HCT116 (cell line): ENCODE data around the gene ERAL1. TPM values are rescaled to one million over a fixed set of nuclear protein-coding genes. Genes with fewer than 3 reads are reported as not detected.
A peak's percentile ranks its signal among the peaks of the same experiment; 100 is the strongest.

Experiments used
- ATAC-seq: fragments of 200-7000 bp; cut with Tn5 transposase; 2 replicates; pipeline ENCODE4 v1.9.1; 2020; ENCODE audit warnings: mild to moderate bottlenecking, moderate library complexity
- BruUV-seq: library from RNA; stranded (reverse); fragments of 400-500 nt; replicated peaks from 2 replicates; lab custom pipeline; 2021; lab: Mats Ljungman, UMichigan
- CTCF ChIA-PET: fragments of 300-600 bp; sonication (Branson Sonifier 250); formaldehyde crosslinking; loops from one replicate; lab custom pipeline; 2021; ENCODE audit warnings: antibody characterized with exemption; lab: Charles Lee
- POLR2A ChIA-PET: fragments of 300-600, 350-600 bp; sonication (Branson Sonifier 250); formaldehyde crosslinking; loops from one replicate; lab custom pipeline; 2021; ENCODE audit warnings: antibody characterized with exemption; lab: Charles Lee
- RAD21 ChIA-PET, 2 experiments: fragments of 300-600 bp; sonication (Branson Sonifier 250); formaldehyde crosslinking; loops; one replicate each; lab custom pipeline; 2023; ENCODE audit warnings: low total read pairs in 2 of 2; ENCODE audit not compliant: uncharacterized antibody in 2 of 2, unreplicated experiment in 2 of 2, low non-redundant PET in 1 of 2; lab: Charles Lee
- DNase-seq: peaks from one replicate; pipeline ENCODE4 v3.0.0-alpha.2; 2010; ENCODE audit warnings: low read depth, low spot score
- H2AFZ ChIP-seq: fragments of 200-600 bp; shearing (Covaris generic), sonication (generic); 2 replicates; pipeline ENCODE4 v1.6.1; 2017; ENCODE audit warnings: low read depth, mixed run types, mixed read lengths, antibody characterized with exemption, low read length; ENCODE audit not compliant: poor library complexity, severe bottlenecking
- H3K27ac ChIP-seq: 2 replicates; pipeline ENCODE4 v1.5.1; 2012; ENCODE audit warnings: low read depth, low read length
- H3K27me3 ChIP-seq: fragments of 200-600 bp; sonication (generic); 2 replicates; pipeline ENCODE4 v1.6.1; 2016; ENCODE audit warnings: mixed run types, low read length, mixed read lengths; ENCODE audit not compliant: insufficient read depth
- H3K36me3 ChIP-seq, 2 experiments: fragments of 200-500 bp in 1 of 2; fragments of 200-600 bp in 1 of 2; sonication (Bioruptor generic) in 1 of 2; sonication (generic) in 1 of 2; 2 replicates each; pipeline versions ENCODE4 v1.5.1 to v1.6.1; 2014 to 2016; ENCODE audit warnings: low read length in 2 of 2, inconsistent platforms in 1 of 2, mixed read lengths in 1 of 2, mixed run types in 1 of 2; ENCODE audit not compliant: insufficient read depth in 2 of 2, control insufficient read depth in 1 of 2
- H3K4me1 ChIP-seq, 2 experiments: fragments of 200-600 bp in 1 of 2; sonication (generic) in 1 of 2; 2 replicates each; pipeline versions ENCODE4 v1.5.1 to v1.6.1; 2012 to 2017; ENCODE audit warnings: low read length in 2 of 2, inconsistent platforms in 1 of 2, mild to moderate bottlenecking in 1 of 2, mixed read lengths in 1 of 2, mixed run types in 1 of 2, moderate library complexity in 1 of 2; ENCODE audit not compliant: insufficient read depth in 2 of 2, control insufficient read depth in 1 of 2
- H3K4me2 ChIP-seq: fragments of 200-600 bp; sonication (generic); 2 replicates; pipeline ENCODE4 v1.6.1; 2017; ENCODE audit warnings: mixed run types, low read length, mixed read lengths
- H3K4me3 ChIP-seq, 2 experiments: fragments of 200-600 bp in 1 of 2; sonication (generic) in 1 of 2; replicated peaks in 1 of 2; 2 replicates each; pipeline ENCODE4 v1.5.1; 2011 to 2016; ENCODE audit warnings: low read length in 2 of 2, control low read depth in 1 of 2, low read depth in 1 of 2, mild to moderate bottlenecking in 1 of 2, mixed read lengths in 1 of 2, mixed run types in 1 of 2
- H3K79me2 ChIP-seq: fragments of 200-600 bp; sonication (generic); 2 replicates; pipeline ENCODE4 v1.6.1; 2017; ENCODE audit warnings: mild to moderate bottlenecking, mixed run types, low read length, moderate library complexity, mixed read lengths; ENCODE audit not compliant: insufficient read depth
- H3K9ac ChIP-seq: fragments of 200-600 bp; sonication (generic); 2 replicates; pipeline ENCODE4 v1.6.1; 2016; ENCODE audit warnings: low read length, mixed read lengths
- H3K9me2 ChIP-seq: fragments of 200-600 bp; sonication (generic), shearing (Covaris generic); 2 replicates; pipeline ENCODE4 v1.6.1; 2017; ENCODE audit warnings: mixed run types, mild to moderate bottlenecking, moderate library complexity; ENCODE audit not compliant: insufficient read depth
- H3K9me3 ChIP-seq, 2 experiments: fragments of 200-500 bp in 1 of 2; fragments of 200-600 bp in 1 of 2; sonication (Bioruptor generic) in 1 of 2; sonication (generic) in 1 of 2; 2 replicates each; pipeline ENCODE4 v1.6.1; 2014 to 2017; ENCODE audit warnings: low read length in 2 of 2, mixed read lengths in 2 of 2, inconsistent platforms in 1 of 2, low read depth in 1 of 2, mild to moderate bottlenecking in 1 of 2, mixed run types in 1 of 2, moderate library complexity in 1 of 2; ENCODE audit not compliant: control insufficient read depth in 1 of 2, insufficient read depth in 1 of 2
- H4K20me1 ChIP-seq: fragments of 200-600 bp; sonication (generic), shearing (Covaris generic); 2 replicates; pipeline ENCODE4 v1.6.1; 2017; ENCODE audit warnings: mixed run types, mild to moderate bottlenecking, moderate library complexity; ENCODE audit not compliant: insufficient read depth
- CBX3 ChIP-seq: IDR thresholded peaks from 2 replicates; pipeline ENCODE4 v1.6.1; 2012; ENCODE audit warnings: low read depth
- EGR1 ChIP-seq: IDR thresholded peaks from 2 replicates; pipeline ENCODE4 v1.6.1; 2012; ENCODE audit warnings: low read depth
- ELF1 ChIP-seq: IDR thresholded peaks from 2 replicates; pipeline ENCODE4 v1.6.1; 2012; ENCODE audit warnings: low read depth, borderline replicate concordance
- EZH2 ChIP-seq: fragments of 200-600 bp; sonication (generic); IDR thresholded peaks from 2 replicates; pipeline ENCODE4 v1.6.1; 2017; ENCODE audit warnings: antibody characterized with exemption, mixed run types
- EZH2phosphoT487 ChIP-seq: fragments of 200-600 bp; IDR thresholded peaks from 2 replicates; pipeline ENCODE4 v1.6.1; 2018; ENCODE audit warnings: antibody characterized with exemption, borderline replicate concordance
- FOSL1 ChIP-seq: IDR thresholded peaks from 2 replicates; pipeline ENCODE4 v1.6.1; 2012; ENCODE audit warnings: low read depth
- JUND ChIP-seq: IDR thresholded peaks from 2 replicates; pipeline ENCODE4 v1.6.1; 2012
- POLR2A ChIP-seq: IDR thresholded peaks from 2 replicates; pipeline ENCODE4 v1.7.0; 2011; ENCODE audit warnings: borderline replicate concordance; ENCODE audit not compliant: insufficient read depth, insufficient read length; ENCODE audit errors: extremely low read depth
- RAD21 ChIP-seq: IDR thresholded peaks from 2 replicates; pipeline ENCODE4 v1.6.1; 2012; ENCODE audit warnings: low read depth, mild to moderate bottlenecking
- SIN3A ChIP-seq: IDR thresholded peaks from 2 replicates; pipeline ENCODE4 v1.6.1; 2012; ENCODE audit warnings: low read depth
- SP1 ChIP-seq: IDR thresholded peaks from 2 replicates; pipeline ENCODE4 v1.6.1; 2012; ENCODE audit warnings: low read depth
- SRF ChIP-seq: IDR thresholded peaks from 2 replicates; pipeline ENCODE4 v1.6.1; 2012; ENCODE audit warnings: low read depth
- TCF7L2 ChIP-seq: IDR thresholded peaks from 2 replicates; pipeline ENCODE4 v1.7.0; 2011; ENCODE audit warnings: borderline replicate concordance, inconsistent platforms; ENCODE audit not compliant: insufficient read depth, insufficient read length; ENCODE audit errors: extremely low read depth
- YY1 ChIP-seq: IDR thresholded peaks from 2 replicates; pipeline ENCODE4 v1.6.1; 2011; ENCODE audit warnings: low read length, low read depth, moderate library complexity, mild to moderate bottlenecking; ENCODE audit not compliant: insufficient replicate concordance; ENCODE audit errors: extremely low read depth
- ZFX ChIP-seq: fragments of 450-650 bp; IDR thresholded peaks from 2 replicates; pipeline ENCODE4 v1.6.1; 2017
- ZNF274 ChIP-seq: fragments of 200-500 bp; sonication (Bioruptor generic); IDR thresholded peaks from 2 replicates; pipeline ENCODE4 v1.6.1; 2014; ENCODE audit warnings: mild to moderate bottlenecking, low read depth, low read length, inconsistent platforms
- intact Hi-C: fragments of 100-400 bp; cut with micrococcal nuclease; formaldehyde crosslinking; loops from 2 replicates; pipeline ENCODE4 v1.10.0; 2022
- total RNA-seq: library from RNA; stranded (reverse); gene quantifications from one replicate; pipeline ENCODE4 v1.2.1, GENCODE V29; 2021; ENCODE audit not compliant: unreplicated experiment
- TF ChIP-seq, protein P1 (sequence below): IDR thresholded peaks from 2 replicates; pipeline ENCODE4 v1.6.1; 2012
- TF ChIP-seq, protein P2 (sequence below): IDR thresholded peaks from 2 replicates; pipeline ENCODE4 v1.6.1; 2011; ENCODE audit warnings: mild to moderate bottlenecking, low read length, moderate library complexity; ENCODE audit not compliant: insufficient replicate concordance; ENCODE audit errors: extremely low read depth
- TF ChIP-seq, protein P3 (sequence below): IDR thresholded peaks from 2 replicates; pipeline ENCODE4 v1.6.1; 2012; ENCODE audit warnings: low read depth
- TF ChIP-seq, protein P4 (sequence below), 3 experiments: fragments of 200-600 bp in 1 of 3; sonication (generic) in 1 of 3; IDR thresholded peaks in 2 of 3; conservative IDR thresholded peaks in 1 of 3; 2 replicates each; pipeline ENCODE4 v1.5.1; 2012 to 2017; ENCODE audit warnings: low read depth in 2 of 3, low read length in 2 of 3, antibody characterized with exemption in 1 of 3, borderline replicate concordance in 1 of 3, control low read depth in 1 of 3, mild to moderate bottlenecking in 1 of 3, mixed read lengths in 1 of 3, mixed run types in 1 of 3, moderate library complexity in 1 of 3; ENCODE audit not compliant: insufficient read depth in 1 of 3

The ERAL1 gene
- total RNA-seq, 1 experiment from 2014 or later: 52.0 TPM

DNA sequence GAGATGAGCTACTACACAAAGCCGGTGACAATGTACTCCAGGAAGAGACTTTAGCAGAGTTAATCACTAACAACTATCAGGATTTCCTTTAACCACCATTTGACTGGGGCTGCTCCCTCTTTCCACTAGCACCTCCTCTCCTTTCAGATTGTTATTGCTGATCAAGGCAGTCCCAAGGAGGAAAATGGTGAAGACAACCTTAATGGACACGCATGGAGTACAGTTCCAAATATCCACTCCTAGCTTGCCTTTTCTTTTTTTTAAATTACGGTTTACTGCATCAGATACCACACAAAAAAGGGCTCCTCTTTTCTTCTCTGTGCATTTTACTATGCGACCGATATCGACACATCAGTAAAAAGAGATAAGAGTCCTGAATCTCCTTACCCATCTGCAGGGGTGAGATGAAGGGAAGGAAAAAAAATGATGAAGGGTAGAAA lies 43.1 kb upstream of the ERAL1 start:
- TSS peak; percentile 66 for BruUV-seq
- H3K9ac ChIP-seq: peak overlapping the region; percentile 91
- no peaks in the 10 kb centered on the region for H3K9me3 ChIP-seq
- H3K4me3 ChIP-seq: peak overlapping the region; percentile 90 to 91
- H3K79me2 ChIP-seq: peaks cover 75% of the 10 kb centered on the region
- CTCF ChIA-PET: interaction anchor here (1.0 to 1.2 kb wide), 2 partner anchors 48 to 85 kb away, joined by 3 to 5 read pairs; no protein-coding TSS in a partner anchor
- ATAC-seq: no peak
- H3K4me1 ChIP-seq: peaks cover 55 to 61% of the 10 kb centered on the region in 2 experiments
- no peak overlapping the region for H2AFZ ChIP-seq
- POLR2A ChIA-PET: no interaction called here
- peak; percentile 15 for DNase-seq
- no peaks in the 10 kb centered on the region for H3K9me2 ChIP-seq
- H3K27me3 ChIP-seq: no peaks in the 10 kb centered on the region
- RAD21 ChIA-PET: no interaction called here
- TF ChIP-seq POLR2A: no peak
- TF ChIP-seq SRF: no peak
- TF ChIP-seq ZFX: no peak
- TF ChIP-seq EGR1: no peak
- TF ChIP-seq, protein P1, sequence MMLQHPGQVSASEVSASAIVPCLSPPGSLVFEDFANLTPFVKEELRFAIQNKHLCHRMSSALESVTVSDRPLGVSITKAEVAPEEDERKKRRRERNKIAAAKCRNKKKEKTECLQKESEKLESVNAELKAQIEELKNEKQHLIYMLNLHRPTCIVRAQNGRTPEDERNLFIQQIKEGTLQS: no peak
- TF ChIP-seq EZH2: no peak
- no peak for TF ChIP-seq YY1
- TF ChIP-seq RAD21: no peak
- TF ChIP-seq, protein P2, sequence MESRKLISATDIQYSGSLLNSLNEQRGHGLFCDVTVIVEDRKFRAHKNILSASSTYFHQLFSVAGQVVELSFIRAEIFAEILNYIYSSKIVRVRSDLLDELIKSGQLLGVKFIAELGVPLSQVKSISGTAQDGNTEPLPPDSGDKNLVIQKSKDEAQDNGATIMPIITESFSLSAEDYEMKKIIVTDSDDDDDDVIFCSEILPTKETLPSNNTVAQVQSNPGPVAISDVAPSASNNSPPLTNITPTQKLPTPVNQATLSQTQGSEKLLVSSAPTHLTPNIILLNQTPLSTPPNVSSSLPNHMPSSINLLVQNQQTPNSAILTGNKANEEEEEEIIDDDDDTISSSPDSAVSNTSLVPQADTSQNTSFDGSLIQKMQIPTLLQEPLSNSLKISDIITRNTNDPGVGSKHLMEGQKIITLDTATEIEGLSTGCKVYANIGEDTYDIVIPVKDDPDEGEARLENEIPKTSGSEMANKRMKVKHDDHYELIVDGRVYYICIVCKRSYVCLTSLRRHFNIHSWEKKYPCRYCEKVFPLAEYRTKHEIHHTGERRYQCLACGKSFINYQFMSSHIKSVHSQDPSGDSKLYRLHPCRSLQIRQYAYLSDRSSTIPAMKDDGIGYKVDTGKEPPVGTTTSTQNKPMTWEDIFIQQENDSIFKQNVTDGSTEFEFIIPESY: no peak
- no peak for TF ChIP-seq ZNF274
- no peak for TF ChIP-seq FOSL1
- TF ChIP-seq CBX3: no peak
- TF ChIP-seq, protein P3, sequence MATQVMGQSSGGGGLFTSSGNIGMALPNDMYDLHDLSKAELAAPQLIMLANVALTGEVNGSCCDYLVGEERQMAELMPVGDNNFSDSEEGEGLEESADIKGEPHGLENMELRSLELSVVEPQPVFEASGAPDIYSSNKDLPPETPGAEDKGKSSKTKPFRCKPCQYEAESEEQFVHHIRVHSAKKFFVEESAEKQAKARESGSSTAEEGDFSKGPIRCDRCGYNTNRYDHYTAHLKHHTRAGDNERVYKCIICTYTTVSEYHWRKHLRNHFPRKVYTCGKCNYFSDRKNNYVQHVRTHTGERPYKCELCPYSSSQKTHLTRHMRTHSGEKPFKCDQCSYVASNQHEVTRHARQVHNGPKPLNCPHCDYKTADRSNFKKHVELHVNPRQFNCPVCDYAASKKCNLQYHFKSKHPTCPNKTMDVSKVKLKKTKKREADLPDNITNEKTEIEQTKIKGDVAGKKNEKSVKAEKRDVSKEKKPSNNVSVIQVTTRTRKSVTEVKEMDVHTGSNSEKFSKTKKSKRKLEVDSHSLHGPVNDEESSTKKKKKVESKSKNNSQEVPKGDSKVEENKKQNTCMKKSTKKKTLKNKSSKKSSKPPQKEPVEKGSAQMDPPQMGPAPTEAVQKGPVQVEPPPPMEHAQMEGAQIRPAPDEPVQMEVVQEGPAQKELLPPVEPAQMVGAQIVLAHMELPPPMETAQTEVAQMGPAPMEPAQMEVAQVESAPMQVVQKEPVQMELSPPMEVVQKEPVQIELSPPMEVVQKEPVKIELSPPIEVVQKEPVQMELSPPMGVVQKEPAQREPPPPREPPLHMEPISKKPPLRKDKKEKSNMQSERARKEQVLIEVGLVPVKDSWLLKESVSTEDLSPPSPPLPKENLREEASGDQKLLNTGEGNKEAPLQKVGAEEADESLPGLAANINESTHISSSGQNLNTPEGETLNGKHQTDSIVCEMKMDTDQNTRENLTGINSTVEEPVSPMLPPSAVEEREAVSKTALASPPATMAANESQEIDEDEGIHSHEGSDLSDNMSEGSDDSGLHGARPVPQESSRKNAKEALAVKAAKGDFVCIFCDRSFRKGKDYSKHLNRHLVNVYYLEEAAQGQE: no peak
- TF ChIP-seq ELF1: no peak
- no peak for TF ChIP-seq EZH2phosphoT487
- no peak for TF ChIP-seq SP1
- TF ChIP-seq JUND: no peak
- TF ChIP-seq, protein P4, sequence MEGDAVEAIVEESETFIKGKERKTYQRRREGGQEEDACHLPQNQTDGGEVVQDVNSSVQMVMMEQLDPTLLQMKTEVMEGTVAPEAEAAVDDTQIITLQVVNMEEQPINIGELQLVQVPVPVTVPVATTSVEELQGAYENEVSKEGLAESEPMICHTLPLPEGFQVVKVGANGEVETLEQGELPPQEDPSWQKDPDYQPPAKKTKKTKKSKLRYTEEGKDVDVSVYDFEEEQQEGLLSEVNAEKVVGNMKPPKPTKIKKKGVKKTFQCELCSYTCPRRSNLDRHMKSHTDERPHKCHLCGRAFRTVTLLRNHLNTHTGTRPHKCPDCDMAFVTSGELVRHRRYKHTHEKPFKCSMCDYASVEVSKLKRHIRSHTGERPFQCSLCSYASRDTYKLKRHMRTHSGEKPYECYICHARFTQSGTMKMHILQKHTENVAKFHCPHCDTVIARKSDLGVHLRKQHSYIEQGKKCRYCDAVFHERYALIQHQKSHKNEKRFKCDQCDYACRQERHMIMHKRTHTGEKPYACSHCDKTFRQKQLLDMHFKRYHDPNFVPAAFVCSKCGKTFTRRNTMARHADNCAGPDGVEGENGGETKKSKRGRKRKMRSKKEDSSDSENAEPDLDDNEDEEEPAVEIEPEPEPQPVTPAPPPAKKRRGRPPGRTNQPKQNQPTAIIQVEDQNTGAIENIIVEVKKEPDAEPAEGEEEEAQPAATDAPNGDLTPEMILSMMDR (IDR thresholded peaks at IDR 0.05 in 2 of 3, conservative IDR thresholded peaks at IDR 0.05 in 1 of 3; ENCODE audit: borderline replicate concordance in 1 of 3, insufficient read depth in 1 of 3, low read depth in 2 of 3, low read length in 2 of 3): no peak
- TF ChIP-seq TCF7L2: no peak
- TF ChIP-seq SIN3A: no peak
- no peaks in the 10 kb centered on the region for H4K20me1 ChIP-seq
- H3K4me2 ChIP-seq: peak overlapping the region; percentile 87
- H3K36me3 ChIP-seq: no peaks in the 10 kb centered on the region
- peak overlapping the region; percentile 66 for H3K27ac ChIP-seq
- intact Hi-C loops: no loop called here
